Activated CD4-positive, alpha-beta memory T cell treated with anti-CD3 and anti-CD28 coated beads, Interleukin-2, amount 10 ng/mL, durations not matched to agents 7 days and 5 days (primary cell): ENCODE measurements around the gene RIC1. TPM values are rescaled to one million over a fixed set of nuclear protein-coding genes. Genes with fewer than 3 reads are reported as not detected.
"Not testable (repeated sequence)": the region's sequence is repeated elsewhere in the genome, so short reads cannot be mapped to it uniquely, and the experiment has no call there.

Experiments used
- CTCF ChIA-PET: fragments of 350-600 bp; sonication (Branson Sonifier 250); formaldehyde crosslinking; loops from one replicate; lab custom pipeline; 2021; ENCODE audit warnings: antibody characterized with exemption, inconsistent platforms; lab: Charles Lee
- POLR2A ChIA-PET: fragments of 350-600 bp; sonication (Branson Sonifier 250); formaldehyde crosslinking; loops from one replicate; lab custom pipeline; 2021; ENCODE audit warnings: antibody characterized with exemption; lab: Charles Lee
- DNase-seq: peaks from one replicate; pipeline ENCODE4 v3.0.0-alpha.2; 2020
- H3K27ac Mint-ChIP-seq: one replicate; pipeline ENCODE4 v1.8.0; 2021; ENCODE audit warnings: mild to moderate bottlenecking, mixed read lengths
- H3K27me3 Mint-ChIP-seq: one replicate; pipeline ENCODE4 v1.8.0; 2021; ENCODE audit warnings: mixed read lengths
- H3K36me3 Mint-ChIP-seq: one replicate; pipeline ENCODE4 v1.8.0; 2021; ENCODE audit warnings: low read depth, mixed read lengths
- H3K4me1 Mint-ChIP-seq: one replicate; pipeline ENCODE4 v1.8.0; 2021; ENCODE audit warnings: mixed read lengths
- H3K4me3 Mint-ChIP-seq: one replicate; pipeline ENCODE4 v1.8.0; 2021; ENCODE audit warnings: mild to moderate bottlenecking, mixed read lengths
- H3K9me3 Mint-ChIP-seq: one replicate; pipeline ENCODE4 v1.8.0; 2021; ENCODE audit warnings: mixed read lengths
- total RNA-seq, 2 experiments: library from RNA; stranded (reverse); gene quantifications; one replicate each; pipeline ENCODE4 v1.2.3, GENCODE V29; 2021

Gene RIC1
- total RNA-seq, 2 experiments from 2014 or later, result 20.7 to 21.5 TPM

DNA sequence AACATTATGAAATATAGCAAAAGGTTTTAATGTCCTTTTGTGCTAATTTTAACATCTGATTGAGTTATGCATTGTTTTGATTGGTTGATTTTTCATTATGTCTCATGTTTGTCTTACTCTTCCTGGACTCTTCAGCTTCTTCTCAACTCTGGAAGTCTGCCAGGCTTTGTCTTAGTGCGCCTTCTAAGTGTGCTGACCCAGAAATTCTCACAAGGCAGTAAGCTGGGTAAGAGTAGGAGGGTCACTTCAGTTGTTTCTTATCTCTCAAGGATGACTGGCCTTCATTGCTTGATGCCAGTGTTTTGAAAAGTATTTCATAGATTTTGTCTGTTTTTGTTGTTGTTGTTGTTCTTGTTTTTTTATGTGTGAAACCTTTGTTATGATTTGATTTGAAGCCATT lies 59.2 kb downstream of the RIC1 start:
- ChIA-PET POLR2A (no interaction called here), CTCF (interaction anchor here (0.6 to 0.7 kb wide), 2 partner anchors 994 to 1113 kb away, joined by 4 read pairs; no protein-coding TSS in a partner anchor)
- no peak overlapping the region for H3K4me3 Mint-ChIP-seq
- H3K4me1 Mint-ChIP-seq, result peaks cover 2% of the 10 kb centered on the region
- H3K36me3 Mint-ChIP-seq, result peaks cover 18% of the 10 kb centered on the region
- H3K9me3 Mint-ChIP-seq, result peaks cover 8% of the 10 kb centered on the region
- no peak overlapping the region for H3K27ac Mint-ChIP-seq
- DNase-seq, result no peak
- no peaks in the 10 kb centered on the region for H3K27me3 Mint-ChIP-seq

DNA sequence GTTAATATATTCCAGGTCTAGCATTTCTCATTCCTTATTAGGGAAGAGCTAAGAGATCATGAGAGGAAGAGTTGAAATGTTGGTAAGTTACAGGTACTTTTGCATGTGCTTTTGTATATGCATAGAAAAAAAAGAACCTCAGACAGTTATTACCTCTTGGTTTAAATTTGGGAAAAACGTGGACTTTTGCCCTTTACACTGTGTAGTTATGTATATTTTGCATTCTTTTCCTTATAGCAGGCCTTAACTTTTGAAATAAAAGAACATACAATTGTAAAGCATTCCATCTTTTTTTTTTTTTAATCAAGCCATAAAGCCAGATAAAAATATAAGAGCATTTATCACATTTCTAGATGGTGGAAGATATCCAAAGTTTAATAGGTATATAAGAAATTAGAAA lies 61.4 kb downstream of the RIC1 start:
- H3K4me3 Mint-ChIP-seq, result no peak overlapping the region
- ChIA-PET POLR2A (no interaction called here), CTCF (no interaction called here)
- H3K27ac Mint-ChIP-seq, result no peak overlapping the region
- peaks cover 2% of the 10 kb centered on the region for H3K4me1 Mint-ChIP-seq
- H3K9me3 Mint-ChIP-seq, result no peaks in the 10 kb centered on the region
- no peak for DNase-seq
- peaks cover 5% of the 10 kb centered on the region for H3K36me3 Mint-ChIP-seq
- H3K27me3 Mint-ChIP-seq, result no peaks in the 10 kb centered on the region

DNA sequence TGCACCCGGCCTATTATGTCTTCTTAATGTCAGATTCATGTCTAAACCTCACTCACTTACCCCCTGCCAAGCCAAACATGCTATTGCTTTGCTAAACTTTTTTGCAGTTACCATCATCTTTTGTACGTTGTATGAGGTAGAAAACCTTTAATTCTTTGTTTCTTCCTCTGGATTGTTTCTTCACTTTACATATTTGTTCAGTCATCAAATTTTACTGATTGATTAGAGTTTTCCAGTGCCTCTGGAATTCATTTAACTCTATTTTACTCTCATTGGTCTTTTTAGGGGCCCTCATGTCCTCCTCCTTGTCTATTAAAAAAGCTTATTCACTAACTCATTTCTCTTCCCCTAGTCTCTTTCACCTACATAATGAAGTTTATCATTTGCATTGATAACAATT lies 67.0 kb downstream of the RIC1 start:
- Mint-ChIP-seq H3K27me3 (no peaks in the 10 kb centered on the region), H3K9me3 (no peaks in the 10 kb centered on the region), H3K36me3 (peaks cover 22% of the 10 kb centered on the region), H3K4me3 (no peak overlapping the region), H3K27ac (no peak overlapping the region), H3K4me1 (no peaks in the 10 kb centered on the region)
- ChIA-PET CTCF (interaction anchor here (1.4 kb wide), 1 partner anchor 59 kb away, joined by 4 read pairs; no protein-coding TSS in a partner anchor), POLR2A (no interaction called here)
- DNase-seq, result no peak

DNA sequence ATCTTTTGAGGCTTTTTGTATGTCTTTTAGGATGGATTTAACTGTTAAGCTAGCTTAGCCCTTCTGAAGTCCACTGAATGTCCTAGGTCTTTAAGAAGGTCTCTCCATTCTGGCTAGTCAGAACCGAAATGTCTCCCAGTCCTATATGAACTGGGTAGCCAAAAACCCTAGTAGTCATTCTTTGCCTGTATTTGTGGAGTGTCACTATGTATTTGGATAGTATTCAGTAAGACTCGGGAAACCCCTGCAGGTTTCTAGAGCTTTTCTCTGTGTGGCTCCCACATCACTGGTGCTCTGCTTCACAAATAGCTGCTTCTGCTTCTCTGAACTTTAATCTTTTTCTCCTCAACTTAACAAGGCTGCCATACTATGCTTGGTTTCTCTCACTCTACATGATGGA lies 68.0 kb downstream of the RIC1 start:
- no peaks in the 10 kb centered on the region for H3K27me3 Mint-ChIP-seq
- no peak overlapping the region for H3K27ac Mint-ChIP-seq
- no peak overlapping the region for H3K4me3 Mint-ChIP-seq
- ChIA-PET CTCF (interaction anchor here (1.4 kb wide), 1 partner anchor 58 kb away, joined by 4 read pairs; no protein-coding TSS in a partner anchor), POLR2A (no interaction called here)
- peaks cover 27% of the 10 kb centered on the region for H3K36me3 Mint-ChIP-seq
- no peaks in the 10 kb centered on the region for H3K4me1 Mint-ChIP-seq
- no peaks in the 10 kb centered on the region for H3K9me3 Mint-ChIP-seq
- DNase-seq, result no peak

DNA sequence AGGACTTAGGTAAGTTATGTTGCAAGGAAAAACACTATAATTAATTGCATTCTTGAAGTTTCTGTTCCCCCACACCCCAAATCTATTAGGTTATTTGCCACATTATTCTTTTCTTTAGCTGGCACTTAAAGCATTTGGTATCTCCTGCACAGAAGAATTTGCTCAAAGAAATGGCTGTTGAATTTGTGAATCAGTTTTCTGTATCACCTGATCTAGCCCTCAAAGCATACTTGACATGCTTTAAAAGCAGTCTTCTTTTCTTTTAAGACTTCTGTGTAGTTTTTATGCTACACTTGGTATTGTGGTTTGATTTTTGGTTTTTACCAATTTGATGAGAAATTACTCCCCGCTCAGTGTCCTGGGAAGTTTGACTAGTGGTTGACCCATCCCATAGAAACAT lies 69.1 kb downstream of the RIC1 start:
- Mint-ChIP-seq H3K9me3 (peaks cover 3% of the 10 kb centered on the region), H3K4me1 (no peaks in the 10 kb centered on the region), H3K27me3 (no peaks in the 10 kb centered on the region), H3K27ac (no peak overlapping the region), H3K4me3 (no peak overlapping the region), H3K36me3 (peaks cover 34% of the 10 kb centered on the region)
- no peak for DNase-seq
- POLR2A ChIA-PET, result no interaction called here
- CTCF ChIA-PET, result interaction anchor here (0.6 kb wide), 1 partner anchor 278 kb away, joined by 3 read pairs; no protein-coding TSS in a partner anchor

DNA sequence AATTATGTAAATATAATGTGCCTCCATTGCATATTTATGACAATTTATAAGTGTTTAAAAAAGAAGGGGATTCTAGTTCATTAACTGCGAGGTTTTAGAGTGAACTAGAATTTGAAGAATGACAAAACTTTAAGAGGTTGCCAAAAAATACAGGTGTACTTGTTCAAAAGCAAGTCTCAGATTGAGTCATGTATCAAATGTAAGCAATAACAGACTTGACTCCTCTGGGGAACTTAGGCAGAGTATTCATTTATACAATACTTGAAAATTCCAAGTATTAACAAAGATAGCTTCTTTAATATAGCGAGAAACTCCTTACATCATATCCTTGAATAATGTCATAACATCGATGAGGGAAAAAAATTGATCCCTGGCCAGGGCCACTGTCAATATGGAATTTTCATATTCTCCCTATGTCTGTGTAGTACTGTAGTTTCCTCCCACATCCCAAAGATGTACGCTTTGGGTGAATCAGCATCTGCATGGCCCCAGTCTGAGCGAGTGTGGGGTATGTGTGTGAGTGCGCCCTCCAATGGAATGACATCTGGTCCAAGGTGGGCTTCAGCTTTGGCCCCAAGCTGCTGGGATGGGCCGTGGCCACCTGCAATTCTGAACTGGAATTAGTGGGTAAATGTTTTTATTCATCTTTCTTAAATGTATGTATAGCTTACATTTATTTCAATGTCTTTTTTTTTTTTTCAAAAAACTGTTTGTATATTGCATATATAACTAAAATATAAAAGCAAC lies 70.1 kb downstream of the RIC1 start:
- Mint-ChIP-seq H3K36me3 (peaks cover 39% of the 10 kb centered on the region), H3K4me3 (no peak overlapping the region), H3K9me3 (peaks cover 6% of the 10 kb centered on the region), H3K27me3 (no peaks in the 10 kb centered on the region), H3K4me1 (no peaks in the 10 kb centered on the region), H3K27ac (no peak overlapping the region)
- CTCF ChIA-PET, result interaction anchor here (0.6 kb wide), 1 partner anchor 469 kb away, joined by 3 read pairs; no protein-coding TSS in a partner anchor
- no peak for DNase-seq
- POLR2A ChIA-PET, result no interaction called here

DNA sequence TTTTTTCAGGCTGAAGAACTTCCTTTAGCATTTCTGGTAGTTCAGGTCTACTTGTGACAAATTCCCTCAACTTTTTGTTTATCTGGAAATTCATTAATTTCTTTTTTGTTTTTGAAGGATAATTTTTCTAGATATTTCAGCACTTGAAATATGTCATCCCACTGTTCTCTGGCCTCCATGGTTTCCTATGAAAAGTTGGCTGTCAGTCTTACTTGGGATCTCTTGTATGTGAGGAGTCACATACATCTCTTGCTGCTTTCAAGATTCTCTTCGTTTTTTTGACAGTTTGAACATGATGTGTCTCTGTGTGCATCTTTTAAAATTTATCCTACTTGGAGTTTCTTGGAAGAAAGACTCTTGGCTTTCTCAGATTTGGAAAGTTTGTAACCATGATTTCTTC lies 79.5 kb downstream of the RIC1 start:
- POLR2A ChIA-PET, result no interaction called here
- H3K27me3 Mint-ChIP-seq, result no peaks in the 10 kb centered on the region
- H3K36me3 Mint-ChIP-seq, result peaks cover 65% of the 10 kb centered on the region
- CTCF ChIA-PET, result no interaction called here
- H3K4me3 Mint-ChIP-seq, result no peak overlapping the region
- no peak overlapping the region for H3K27ac Mint-ChIP-seq
- H3K9me3 Mint-ChIP-seq, result peaks cover 28% of the 10 kb centered on the region
- peaks cover 3% of the 10 kb centered on the region for H3K4me1 Mint-ChIP-seq
- no peak for DNase-seq

DNA sequence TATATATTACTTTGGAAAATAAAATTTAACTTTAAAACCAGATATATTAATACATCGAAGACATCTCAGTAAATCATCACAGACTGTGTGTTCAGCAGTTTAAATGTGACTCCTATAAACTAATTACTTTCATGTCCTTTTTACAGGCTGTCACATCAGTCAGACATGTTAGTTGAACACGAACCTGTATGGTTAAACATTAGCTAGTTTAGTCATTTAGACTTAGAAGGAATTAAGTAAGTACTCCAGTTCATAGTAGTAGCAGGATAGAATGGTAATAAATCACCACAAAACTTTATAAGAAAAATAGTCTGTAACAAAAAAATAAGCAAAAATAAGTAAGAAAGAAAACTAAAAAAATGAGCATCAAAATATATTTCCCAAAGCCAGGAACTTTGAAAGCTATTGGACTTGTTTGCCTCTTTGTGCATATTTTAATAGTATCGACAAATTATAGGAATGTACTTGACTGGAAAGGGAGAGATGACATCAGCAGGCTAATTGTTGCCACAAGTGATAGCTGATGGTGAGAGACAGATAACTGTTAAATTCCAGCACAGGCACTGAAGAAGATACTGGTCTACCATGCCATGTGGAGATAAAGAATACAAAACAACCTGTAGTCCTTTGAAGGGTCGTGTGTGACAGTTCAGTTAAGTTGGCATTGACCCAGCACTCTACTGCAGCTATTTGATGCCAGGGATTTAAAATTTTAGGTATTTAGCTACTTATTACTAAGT lies 83.9 kb downstream of the RIC1 start:
- peaks cover 3% of the 10 kb centered on the region for H3K4me1 Mint-ChIP-seq
- H3K4me3 Mint-ChIP-seq, result no peak overlapping the region
- no peaks in the 10 kb centered on the region for H3K27me3 Mint-ChIP-seq
- peaks cover 25% of the 10 kb centered on the region for H3K9me3 Mint-ChIP-seq
- ChIA-PET CTCF (no interaction called here), POLR2A (no interaction called here)
- DNase-seq, result no peak
- no peak overlapping the region for H3K27ac Mint-ChIP-seq
- H3K36me3 Mint-ChIP-seq, result peaks cover 86% of the 10 kb centered on the region

DNA sequence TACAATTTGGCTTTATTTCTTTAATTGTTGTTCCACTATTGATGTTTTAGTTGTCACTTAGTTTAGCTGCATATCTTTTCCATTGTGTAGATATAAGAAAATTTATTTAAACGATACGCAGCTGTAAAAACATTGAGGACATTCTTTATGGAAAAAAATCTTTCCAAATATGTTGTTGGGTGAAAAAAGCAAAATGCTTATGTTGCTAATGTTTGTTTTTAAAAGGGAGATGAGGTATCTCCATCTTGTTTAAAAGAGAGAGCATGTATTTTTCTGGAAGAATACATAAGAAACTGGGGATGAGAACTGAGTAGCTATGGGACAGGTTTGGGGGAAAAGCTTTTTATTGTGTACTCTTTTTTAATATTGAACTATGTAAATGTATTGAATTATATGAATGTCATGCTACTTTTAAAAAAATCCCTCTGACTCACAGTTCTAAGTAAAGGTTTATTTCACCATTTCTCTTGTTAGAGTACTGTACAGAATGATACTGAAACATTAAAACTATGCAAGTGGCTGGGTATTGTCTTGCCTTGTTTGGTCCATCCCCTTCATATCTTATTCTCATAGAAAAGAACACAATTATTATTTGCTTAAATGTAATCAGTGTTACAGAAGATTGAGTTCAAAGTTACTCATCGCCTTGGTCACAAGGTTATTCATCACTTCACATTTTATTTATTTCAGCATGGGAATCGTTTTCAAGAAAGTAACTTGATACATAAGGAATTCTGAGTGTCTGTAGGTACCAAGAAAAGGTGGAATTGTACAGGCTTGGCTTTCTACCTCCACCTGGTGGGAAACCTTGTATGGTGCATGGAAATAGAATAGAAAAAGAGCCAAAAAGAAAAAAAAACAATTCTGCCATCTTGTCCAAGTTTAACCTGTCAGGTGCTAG lies 85.8 kb downstream of the RIC1 start:
- no peaks in the 10 kb centered on the region for H3K4me1 Mint-ChIP-seq
- ChIA-PET POLR2A (no interaction called here), CTCF (no interaction called here)
- peaks cover 8% of the 10 kb centered on the region for H3K9me3 Mint-ChIP-seq
- no peak overlapping the region for H3K4me3 Mint-ChIP-seq
- no peak overlapping the region for H3K27ac Mint-ChIP-seq
- peaks cover 73% of the 10 kb centered on the region for H3K36me3 Mint-ChIP-seq
- no peak for DNase-seq
- no peaks in the 10 kb centered on the region for H3K27me3 Mint-ChIP-seq

DNA sequence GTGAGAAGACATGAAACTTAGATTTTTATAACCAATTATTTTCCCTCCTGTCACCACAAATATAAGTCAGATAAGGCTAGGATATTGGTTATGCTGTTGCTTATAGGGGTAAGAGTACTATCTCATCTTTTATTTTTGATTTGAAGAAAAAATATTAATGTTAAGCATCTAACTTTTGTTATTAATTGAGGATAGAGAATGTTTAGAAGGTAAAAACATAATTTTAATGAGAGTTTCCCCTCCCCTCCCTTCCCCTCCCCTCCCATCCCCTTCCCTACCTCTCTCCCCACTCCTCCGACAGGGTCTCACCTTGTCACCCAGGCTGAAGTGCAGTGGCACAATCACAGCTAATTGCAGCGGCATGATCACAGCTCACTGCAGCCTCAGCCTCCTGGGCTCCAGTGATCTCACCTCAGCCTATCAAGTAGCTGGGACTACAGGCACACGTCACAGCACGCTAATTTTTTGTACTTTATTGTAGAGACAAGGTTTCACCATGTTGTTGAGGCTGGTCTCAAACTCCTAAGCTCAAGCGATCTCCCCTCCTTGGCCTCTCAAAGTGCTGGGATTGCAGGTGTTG lies 86.7 kb downstream of the RIC1 start:
- Mint-ChIP-seq H3K36me3 (peaks cover 70% of the 10 kb centered on the region), H3K27ac (no peak overlapping the region), H3K4me1 (no peaks in the 10 kb centered on the region), H3K9me3 (peaks cover 8% of the 10 kb centered on the region), H3K4me3 (no peak overlapping the region), H3K27me3 (no peaks in the 10 kb centered on the region)
- DNase-seq, result no peak
- ChIA-PET POLR2A (interaction anchor here (1.0 kb wide), 1 partner anchor 87 kb away, joined by 3 read pairs; the partner anchor contains the start of gene RIC1), CTCF (no interaction called here)

DNA sequence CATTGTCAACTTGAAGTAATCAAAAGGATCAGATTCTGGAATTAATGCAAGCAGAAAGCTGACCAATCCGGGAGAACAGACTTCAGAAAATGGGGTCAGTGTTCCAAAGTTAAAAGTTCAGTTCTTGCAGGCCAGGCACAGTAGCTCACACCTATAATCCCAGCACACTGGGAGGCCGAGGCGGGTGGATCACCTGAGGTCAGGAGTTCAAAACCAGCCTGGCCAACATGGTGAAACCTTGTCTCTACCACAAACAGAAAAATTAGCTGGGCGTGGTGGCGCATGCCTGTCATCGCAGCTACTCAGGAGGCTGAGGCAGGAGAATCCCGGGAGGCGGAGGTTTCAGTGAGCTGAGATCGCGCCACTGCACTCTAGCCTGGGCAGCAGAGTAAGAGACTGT lies 88.5 kb downstream of the RIC1 start:
- H3K27ac Mint-ChIP-seq, H3K4me3 Mint-ChIP-seq, H3K9me3 Mint-ChIP-seq, POLR2A ChIA-PET, DNase-seq, H3K27me3 Mint-ChIP-seq, CTCF ChIA-PET, H3K4me1 Mint-ChIP-seq: not testable (repeated sequence)
- H3K36me3 Mint-ChIP-seq, result peaks cover 70% of the 10 kb centered on the region

DNA sequence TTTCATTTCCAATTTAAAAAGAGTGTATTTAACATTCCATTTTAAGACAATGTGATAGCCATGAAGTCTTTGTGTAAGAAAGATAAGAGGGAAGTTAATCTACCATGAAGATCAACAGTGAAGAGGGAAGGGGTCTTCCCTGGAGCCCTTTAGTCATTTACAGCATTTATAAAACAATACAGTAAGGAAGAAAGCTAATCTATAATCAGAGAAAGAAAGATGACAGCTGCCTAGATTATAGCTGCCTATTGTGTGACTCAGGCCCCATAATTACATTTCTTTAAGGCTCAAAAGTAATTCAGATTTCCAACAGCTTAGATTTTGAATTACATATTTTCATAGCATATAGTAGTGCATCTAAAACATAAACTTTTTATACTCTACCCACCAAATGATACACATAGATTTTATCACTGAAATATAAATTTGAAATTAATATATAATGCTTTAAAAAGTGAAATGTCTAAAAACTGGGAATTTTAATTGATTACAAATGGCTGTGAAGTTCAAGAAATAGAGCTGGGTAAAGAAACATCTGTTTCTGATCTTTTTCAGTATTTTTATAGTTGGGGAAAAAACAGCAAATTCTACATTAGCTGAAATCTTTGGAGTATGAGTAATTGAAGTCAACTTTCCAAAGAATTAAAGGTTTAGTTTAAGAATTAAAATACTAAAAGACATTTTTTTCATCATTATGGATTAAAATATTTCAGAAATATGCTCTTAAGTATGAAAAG lies 89.6 kb downstream of the RIC1 start:
- Mint-ChIP-seq H3K4me1 (no peaks in the 10 kb centered on the region), H3K36me3 (peaks cover 71% of the 10 kb centered on the region), H3K4me3 (no peak overlapping the region), H3K27me3 (no peaks in the 10 kb centered on the region), H3K9me3 (peaks cover 8% of the 10 kb centered on the region), H3K27ac (no peak overlapping the region)
- CTCF ChIA-PET, result interaction anchor here (0.6 to 0.8 kb wide), 2 partner anchors 9 to 727 kb away, joined by 3 read pairs; no protein-coding TSS in a partner anchor
- POLR2A ChIA-PET, result no interaction called here
- DNase-seq, result no peak
